ENCODE results near the gene NCAPD2.

NCAPD2 gene

GRCh38 chr12:6547566-6547965, 53.7 kb downstream of the NCAPD2 start:
- Histone ChIP-seq H3K4me1 (ENCODE audit: control insufficient read depth, insufficient read depth, low read length) (peaks cover 49% of the 10 kb centered on the region), H3K9ac (ENCODE audit: low read length) (peak overlapping the region; percentile 80), H3K27me3 (replicated peaks; ENCODE audit: control insufficient read depth, insufficient read depth, low read length) (no peaks in the 10 kb centered on the region), H3K9me3 (ENCODE audit: control insufficient read depth, low read length) (no peaks in the 10 kb centered on the region), H3K36me3 (ENCODE audit: control insufficient read depth, insufficient read depth, low read length, severe bottlenecking) (peaks cover 22% of the 10 kb centered on the region), H3K4me3 (ENCODE audit: low read length) (peak overlapping the region; percentile 73)
- no peak for DNase-seq (ENCODE audit: low read depth)

GRCh38 chr12:6547987-6548386, 54.1 kb downstream of the NCAPD2 start:
- H3K36me3 ChIP-seq (ENCODE audit: control insufficient read depth, insufficient read depth, low read length, severe bottlenecking) = peaks cover 22% of the 10 kb centered on the region
- H3K9ac ChIP-seq (ENCODE audit: low read length) = peak overlapping the region; percentile 80
- H3K27me3 ChIP-seq (replicated peaks; ENCODE audit: control insufficient read depth, insufficient read depth, low read length) = no peaks in the 10 kb centered on the region
- H3K4me3 ChIP-seq (ENCODE audit: low read length) = peak overlapping the region; percentile 73
- peak; percentile 85 for DNase-seq (ENCODE audit: low read depth)
- H3K4me1 ChIP-seq (ENCODE audit: control insufficient read depth, insufficient read depth, low read length) = peaks cover 54% of the 10 kb centered on the region
- no peaks in the 10 kb centered on the region for H3K9me3 ChIP-seq (ENCODE audit: control insufficient read depth, low read length)

GRCh38 chr12:6548556-6548955, 54.7 kb downstream of the NCAPD2 start:
- H3K4me1 ChIP-seq (ENCODE audit: control insufficient read depth, insufficient read depth, low read length) = peaks cover 58% of the 10 kb centered on the region
- peak overlapping the region; percentile 80 for H3K9ac ChIP-seq (ENCODE audit: low read length)
- no peaks in the 10 kb centered on the region for H3K27me3 ChIP-seq (replicated peaks; ENCODE audit: control insufficient read depth, insufficient read depth, low read length)
- H3K4me3 ChIP-seq (ENCODE audit: low read length) = peak overlapping the region; percentile 73
- H3K9me3 ChIP-seq (ENCODE audit: control insufficient read depth, low read length) = no peaks in the 10 kb centered on the region
- H3K36me3 ChIP-seq (ENCODE audit: control insufficient read depth, insufficient read depth, low read length, severe bottlenecking) = peaks cover 22% of the 10 kb centered on the region
- DNase-seq (ENCODE audit: low read depth) = no peak

GRCh38 chr12:6548966-6549683, 55.2 kb downstream of the NCAPD2 start:
- peaks cover 22% of the 10 kb centered on the region for H3K36me3 ChIP-seq (ENCODE audit: control insufficient read depth, insufficient read depth, low read length, severe bottlenecking)
- H3K27me3 ChIP-seq (replicated peaks; ENCODE audit: control insufficient read depth, insufficient read depth, low read length) = no peaks in the 10 kb centered on the region
- DNase-seq (ENCODE audit: low read depth) = peak; percentile 78

GRCh38 chr12:6549684-6550151, 55.8 kb downstream of the NCAPD2 start:
- Histone ChIP-seq H3K4me1 (ENCODE audit: control insufficient read depth, insufficient read depth, low read length) (peaks cover 68% of the 10 kb centered on the region), H3K9me3 (ENCODE audit: control insufficient read depth, low read length) (no peaks in the 10 kb centered on the region), H3K4me3 (ENCODE audit: low read length) (peak overlapping the region; percentile 49), H3K9ac (ENCODE audit: low read length) (peak overlapping the region; percentile 80), H3K27me3 (replicated peaks; ENCODE audit: control insufficient read depth, insufficient read depth, low read length) (no peaks in the 10 kb centered on the region), H3K36me3 (ENCODE audit: control insufficient read depth, insufficient read depth, low read length, severe bottlenecking) (peaks cover 16% of the 10 kb centered on the region)
- DNase-seq (ENCODE audit: low read depth) = no peak

More at GRCh38 chr12:6548966-6549683, 55.2 kb downstream of the NCAPD2 start:
- no peaks in the 10 kb centered on the region for H3K9me3 ChIP-seq (ENCODE audit: control insufficient read depth, low read length)
- peaks cover 64% of the 10 kb centered on the region for H3K4me1 ChIP-seq (ENCODE audit: control insufficient read depth, insufficient read depth, low read length)
- H3K4me3 ChIP-seq (ENCODE audit: low read length) = peak overlapping the region; percentile 73
- H3K9ac ChIP-seq (ENCODE audit: low read length) = peak overlapping the region; percentile 80

GRCh38 chr12:6550294-6551062, 56.6 kb downstream of the NCAPD2 start:
- no peak for DNase-seq (ENCODE audit: low read depth)
- peak overlapping the region; percentile 86 for H3K4me3 ChIP-seq (ENCODE audit: low read length)
- peaks cover 74% of the 10 kb centered on the region for H3K4me1 ChIP-seq (ENCODE audit: control insufficient read depth, insufficient read depth, low read length)

GRCh38 chr12:6551063-6551461, 57.2 kb downstream of the NCAPD2 start:
- no peaks in the 10 kb centered on the region for H3K27me3 ChIP-seq (replicated peaks; ENCODE audit: control insufficient read depth, insufficient read depth, low read length)
- H3K4me1 ChIP-seq (ENCODE audit: control insufficient read depth, insufficient read depth, low read length) = peaks cover 74% of the 10 kb centered on the region
- peak overlapping the region; percentile 80 for H3K9ac ChIP-seq (ENCODE audit: low read length)
- peak overlapping the region; percentile 86 for H3K4me3 ChIP-seq (ENCODE audit: low read length)
- DNase-seq (ENCODE audit: low read depth) = no peak
- H3K36me3 ChIP-seq (ENCODE audit: control insufficient read depth, insufficient read depth, low read length, severe bottlenecking) = peaks cover 10% of the 10 kb centered on the region
- no peaks in the 10 kb centered on the region for H3K9me3 ChIP-seq (ENCODE audit: control insufficient read depth, low read length)

More at GRCh38 chr12:6550294-6551062, 56.6 kb downstream of the NCAPD2 start:
- Histone ChIP-seq H3K9me3 (ENCODE audit: control insufficient read depth, low read length) (no peaks in the 10 kb centered on the region), H3K9ac (ENCODE audit: low read length) (peak overlapping the region; percentile 80), H3K27me3 (replicated peaks; ENCODE audit: control insufficient read depth, insufficient read depth, low read length) (no peaks in the 10 kb centered on the region), H3K36me3 (ENCODE audit: control insufficient read depth, insufficient read depth, low read length, severe bottlenecking) (peaks cover 16% of the 10 kb centered on the region)

GRCh38 chr12:6551496-6552139, 57.7 kb downstream of the NCAPD2 start:
- Histone ChIP-seq H3K9me3 (ENCODE audit: control insufficient read depth, low read length) (no peaks in the 10 kb centered on the region), H3K9ac (ENCODE audit: low read length) (peak overlapping the region; percentile 80), H3K4me1 (ENCODE audit: control insufficient read depth, insufficient read depth, low read length) (peaks cover 74% of the 10 kb centered on the region), H3K4me3 (ENCODE audit: low read length) (peak overlapping the region; percentile 86), H3K36me3 (ENCODE audit: control insufficient read depth, insufficient read depth, low read length, severe bottlenecking) (peaks cover 7% of the 10 kb centered on the region), H3K27me3 (replicated peaks; ENCODE audit: control insufficient read depth, insufficient read depth, low read length) (no peaks in the 10 kb centered on the region)
- peak; percentile 82 for DNase-seq (ENCODE audit: low read depth)

- Histone ChIP-seq H3K9me3 (ENCODE audit: control insufficient read depth, low read length) (no peaks in the 10 kb centered on the region), H3K9ac (ENCODE audit: low read length) (peak overlapping the region; percentile 80), H3K27me3 (replicated peaks; ENCODE audit: control insufficient read depth, insufficient read depth, low read length) (no peaks in the 10 kb centered on the region), H3K4me3 (ENCODE audit: low read length) (peak overlapping the region; percentile 86), H3K4me1 (ENCODE audit: control insufficient read depth, insufficient read depth, low read length) (peaks cover 74% of the 10 kb centered on the region), H3K36me3 (ENCODE audit: control insufficient read depth, insufficient read depth, low read length, severe bottlenecking) (peaks cover 7% of the 10 kb centered on the region)
- DNase-seq (ENCODE audit: low read depth) = peak; percentile 57
These were observed 58.2 kb downstream of the NCAPD2 start for GRCh38 chr12:6552140-6552551.

- H3K9me3 ChIP-seq (ENCODE audit: control insufficient read depth, low read length) = no peaks in the 10 kb centered on the region
- H3K4me1 ChIP-seq (ENCODE audit: control insufficient read depth, insufficient read depth, low read length) = peaks cover 71% of the 10 kb centered on the region
- H3K4me3 ChIP-seq (ENCODE audit: low read length) = peak overlapping the region; percentile 86
- peak overlapping the region; percentile 89 for H3K9ac ChIP-seq (ENCODE audit: low read length)
- H3K27me3 ChIP-seq (replicated peaks; ENCODE audit: control insufficient read depth, insufficient read depth, low read length) = no peaks in the 10 kb centered on the region
- peaks cover 13% of the 10 kb centered on the region for H3K36me3 ChIP-seq (ENCODE audit: control insufficient read depth, insufficient read depth, low read length, severe bottlenecking)
- peak; percentile 90 for DNase-seq (ENCODE audit: low read depth)
These were observed 59.4 kb downstream of the NCAPD2 start for GRCh38 chr12:6553051-6553868.
